HUES64 (cell line): Measurements from ENCODE around the gene ERFL.

Source experiments
- H3K27ac ChIP-seq: 2 replicates; pipeline ENCODE4 v1.7.0; 2013; ENCODE audit warnings: low read depth, low read length, inconsistent platforms
- H3K27me3 ChIP-seq: 2 replicates; pipeline ENCODE4 v1.6.1; 2013; ENCODE audit warnings: mild to moderate bottlenecking, low read length; ENCODE audit not compliant: insufficient read depth
- H3K36me3 ChIP-seq: 2 replicates; pipeline ENCODE4 v1.6.1; 2013; ENCODE audit warnings: mild to moderate bottlenecking, low read length; ENCODE audit not compliant: insufficient read depth
- H3K4me1 ChIP-seq: 2 replicates; pipeline ENCODE4 v1.6.1; 2013; ENCODE audit warnings: mild to moderate bottlenecking, low read length, moderate library complexity; ENCODE audit not compliant: insufficient read depth
- H3K4me3 ChIP-seq: 2 replicates; pipeline ENCODE4 v1.5.1; 2013; ENCODE audit warnings: mild to moderate bottlenecking, low read length, moderate library complexity
- H3K9ac ChIP-seq: 2 replicates; pipeline ENCODE4 v1.6.1; 2013; ENCODE audit warnings: mild to moderate bottlenecking, low read depth, low read length
- H3K9me3 ChIP-seq: 2 replicates; pipeline ENCODE4 v1.6.1; 2013; ENCODE audit warnings: low read depth, low read length; ENCODE audit not compliant: insufficient read depth
- WGBS: fragments of 150-250, 120-280 bp; methylation state at CpG from one replicate; pipeline ENCODE4 v1.1.7; 2013; ENCODE audit warnings: missing lambda C conversion rate; 5-methylcytosine and 5-hydroxymethylcytosine counted together

ERFL gene

DNA sequence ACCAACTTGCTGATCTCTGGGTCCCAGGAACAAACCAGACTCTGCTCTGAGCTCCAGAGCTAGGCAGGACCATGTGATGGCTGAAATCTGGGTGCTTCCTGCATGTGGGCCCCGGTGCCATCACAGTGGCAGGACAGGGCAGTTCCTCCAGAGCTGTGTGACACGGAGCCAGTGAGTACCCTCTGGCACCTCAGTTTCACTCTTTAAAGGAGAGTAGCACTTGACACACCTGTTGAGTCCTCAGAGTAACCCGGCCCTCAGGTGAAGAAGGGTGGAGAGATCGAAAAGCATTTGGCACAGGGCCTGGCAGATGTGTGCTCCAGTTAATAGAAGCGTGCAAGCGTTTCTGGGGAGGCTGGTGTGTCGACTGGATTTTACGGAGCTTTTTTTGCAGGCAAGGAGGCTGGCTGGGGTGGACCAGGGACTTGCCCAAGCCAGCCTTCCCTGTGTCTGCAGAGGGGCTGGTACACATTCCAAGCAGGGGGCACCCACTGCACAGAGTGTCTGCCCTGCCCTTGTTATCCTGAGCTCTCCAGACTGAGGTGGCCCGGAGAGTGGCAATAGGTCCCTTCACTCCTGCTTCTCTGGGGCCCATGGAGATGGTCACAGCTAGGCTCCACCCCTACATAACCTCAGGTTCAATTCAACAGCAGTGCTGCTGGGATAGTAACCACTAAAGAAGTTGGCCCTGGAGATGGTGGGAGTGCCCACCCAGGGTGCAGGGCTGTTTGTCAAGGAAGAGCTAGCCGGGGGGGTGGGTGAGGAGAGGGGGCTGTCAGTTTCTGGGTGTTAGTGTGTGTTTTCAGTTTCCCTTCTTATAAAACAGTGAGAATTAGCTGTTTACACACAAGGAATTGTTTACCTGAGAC lies 59.9 kb downstream of the ERFL start:
- Histone ChIP-seq H3K4me1 (no peaks in the 10 kb centered on the region; the same call in 1 of the 2 replicates), H3K27me3 (no peaks in the 10 kb centered on the region), H3K9me3 (no peaks in the 10 kb centered on the region), H3K36me3 (peaks cover 84% of the 10 kb centered on the region), H3K4me3 (no peak overlapping the region), H3K9ac (peak overlapping the region; percentile 60), H3K27ac (peak overlapping the region; percentile 70)
- WGBS = 93% methylated on average over 10 of the region's 10 CpGs

- H3K36me3 ChIP-seq = peaks cover 97% of the 10 kb centered on the region
- peaks cover 15% of the 10 kb centered on the region; the same call in 1 of the 2 replicates for H3K4me1 ChIP-seq
- H3K4me3 ChIP-seq = no peak overlapping the region
- H3K27me3 ChIP-seq = no peaks in the 10 kb centered on the region
- no peaks in the 10 kb centered on the region for H3K9me3 ChIP-seq
- WGBS = 98% methylated on average over 3 of the region's 3 CpGs
- H3K27ac ChIP-seq = peak overlapping the region; percentile 55
- 0 out of 2 replicates have a peak overlapping the region, but pooled peaks have one; percentile 4 for H3K9ac ChIP-seq
Measured at GRCh38 chr19:41866284-41866683, 62.0 kb downstream of the ERFL start.

- WGBS = 91% methylated on average over 5 of the region's 5 CpGs
- no peaks in the 10 kb centered on the region for H3K9me3 ChIP-seq
- peaks cover 20% of the 10 kb centered on the region for H3K4me1 ChIP-seq
- H3K27me3 ChIP-seq = no peaks in the 10 kb centered on the region
- H3K4me3 ChIP-seq = no peak overlapping the region
- H3K9ac ChIP-seq = peak overlapping the region; percentile 43; the same call in 1 of the 2 replicates
- H3K36me3 ChIP-seq = peaks cover 86% of the 10 kb centered on the region
- peak overlapping the region; percentile 48 for H3K27ac ChIP-seq
Measured at GRCh38 chr19:41864374-41864773, 63.9 kb downstream of the ERFL start.

DNA sequence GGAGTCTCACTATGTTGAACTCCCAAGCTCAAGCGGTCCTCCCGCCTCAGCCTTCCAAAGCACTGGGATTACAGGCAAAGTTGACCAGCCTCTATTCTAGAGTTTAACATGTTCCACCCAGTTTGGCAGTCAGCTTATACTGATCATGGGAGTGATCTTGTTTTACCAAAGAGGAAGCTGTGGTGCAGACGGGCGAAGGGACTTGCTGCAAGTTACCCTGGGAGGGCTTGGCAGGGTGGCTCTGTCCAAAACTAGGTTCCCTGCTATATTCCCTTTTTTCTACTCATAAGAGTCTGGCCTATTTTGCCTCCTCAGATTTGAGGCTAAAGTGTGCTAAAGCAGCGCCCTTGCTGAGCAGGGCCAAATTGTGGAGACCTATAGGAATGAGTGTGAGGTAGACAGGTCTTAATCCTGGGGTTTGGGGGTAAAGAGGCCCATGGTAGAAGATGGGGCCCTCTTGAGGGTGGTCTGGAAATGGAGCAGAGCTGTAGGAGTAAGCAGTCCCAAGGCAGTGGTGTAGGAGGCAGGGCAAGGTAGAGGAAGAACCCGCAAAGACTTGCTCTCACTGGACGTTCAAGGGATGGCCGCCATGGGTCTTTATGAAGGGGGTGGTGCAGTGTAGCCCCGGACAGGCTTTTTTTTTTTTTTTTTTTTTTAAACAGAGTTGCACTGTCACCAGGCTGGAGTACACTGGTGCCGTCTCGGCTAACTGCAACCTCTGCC lies 64.9 kb downstream of the ERFL start:
- peaks cover 25% of the 10 kb centered on the region for H3K4me1 ChIP-seq
- peak overlapping the region; percentile 100 for H3K9ac ChIP-seq
- no peak overlapping the region; the same call in 1 of the 2 replicates for H3K4me3 ChIP-seq
- no peaks in the 10 kb centered on the region for H3K27me3 ChIP-seq
- H3K9me3 ChIP-seq = no peaks in the 10 kb centered on the region
- peak overlapping the region; percentile 62 for H3K27ac ChIP-seq
- 95% methylated on average over 11 of the region's 11 CpGs for WGBS
- H3K36me3 ChIP-seq = peaks cover 76% of the 10 kb centered on the region

DNA sequence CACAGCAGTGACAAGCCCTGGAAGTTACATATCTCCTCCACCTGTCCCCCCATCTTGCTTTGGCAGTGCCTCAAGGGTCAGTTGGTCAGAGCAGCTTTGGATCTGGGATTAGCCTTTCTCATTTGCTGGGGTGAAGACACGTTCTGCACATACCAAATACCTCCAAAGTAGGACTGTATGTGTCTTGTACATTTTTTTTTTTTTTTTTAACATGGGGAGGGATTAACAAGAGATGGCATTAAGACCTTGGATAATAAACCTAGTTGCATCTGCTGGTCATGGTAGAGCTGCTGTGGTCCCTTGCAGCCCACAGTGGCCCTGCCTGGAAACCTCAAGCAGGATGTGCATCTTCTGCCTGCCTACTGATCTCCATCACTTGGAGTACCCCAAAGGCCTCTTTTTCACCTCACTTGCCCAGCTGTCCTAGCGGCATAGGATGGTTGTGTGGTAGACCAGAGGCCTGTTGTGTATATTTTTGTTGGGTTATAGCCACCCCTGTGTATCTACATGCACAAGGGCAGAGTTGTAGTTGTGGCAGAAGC lies 65.7 kb downstream of the ERFL start:
- H3K27me3 ChIP-seq = no peaks in the 10 kb centered on the region
- peak overlapping the region; percentile 86; the same call in 1 of the 2 replicates for H3K27ac ChIP-seq
- H3K4me1 ChIP-seq = peaks cover 25% of the 10 kb centered on the region
- no peaks in the 10 kb centered on the region for H3K9me3 ChIP-seq
- H3K9ac ChIP-seq = peak overlapping the region; percentile 100
- H3K4me3 ChIP-seq = peak overlapping the region; percentile 99; the same call in 1 of the 2 replicates
- 100% methylated on average over 1 of the region's 2 CpGs for WGBS
- H3K36me3 ChIP-seq = peaks cover 67% of the 10 kb centered on the region

DNA sequence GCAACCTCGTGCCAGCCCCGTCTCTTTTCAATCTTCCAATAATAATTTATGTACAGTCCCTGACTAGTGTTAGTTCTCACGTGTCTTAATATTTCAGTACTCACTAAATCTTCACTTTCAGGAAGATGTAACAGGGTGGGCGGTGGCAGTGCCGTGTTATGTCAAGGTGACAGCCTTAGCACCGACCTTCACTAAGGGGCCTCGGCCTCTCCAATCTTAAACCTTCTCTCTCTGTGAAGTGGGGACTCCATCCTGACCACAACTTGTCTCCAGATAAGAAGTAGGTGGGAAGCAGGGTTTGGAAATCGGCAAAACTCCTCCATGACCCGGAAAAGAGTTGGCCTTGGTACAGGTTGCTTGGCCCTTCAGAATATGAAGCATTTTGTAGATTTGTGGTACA lies 66.4 kb downstream of the ERFL start:
- H3K9me3 ChIP-seq = no peaks in the 10 kb centered on the region
- WGBS = 95% methylated on average over 9 of the region's 9 CpGs
- H3K27ac ChIP-seq = peak overlapping the region; percentile 86
- H3K4me1 ChIP-seq = peaks cover 25% of the 10 kb centered on the region
- H3K36me3 ChIP-seq = peaks cover 61% of the 10 kb centered on the region
- peak overlapping the region; percentile 99 for H3K4me3 ChIP-seq
- H3K9ac ChIP-seq = peak overlapping the region; percentile 100
- no peaks in the 10 kb centered on the region for H3K27me3 ChIP-seq

DNA sequence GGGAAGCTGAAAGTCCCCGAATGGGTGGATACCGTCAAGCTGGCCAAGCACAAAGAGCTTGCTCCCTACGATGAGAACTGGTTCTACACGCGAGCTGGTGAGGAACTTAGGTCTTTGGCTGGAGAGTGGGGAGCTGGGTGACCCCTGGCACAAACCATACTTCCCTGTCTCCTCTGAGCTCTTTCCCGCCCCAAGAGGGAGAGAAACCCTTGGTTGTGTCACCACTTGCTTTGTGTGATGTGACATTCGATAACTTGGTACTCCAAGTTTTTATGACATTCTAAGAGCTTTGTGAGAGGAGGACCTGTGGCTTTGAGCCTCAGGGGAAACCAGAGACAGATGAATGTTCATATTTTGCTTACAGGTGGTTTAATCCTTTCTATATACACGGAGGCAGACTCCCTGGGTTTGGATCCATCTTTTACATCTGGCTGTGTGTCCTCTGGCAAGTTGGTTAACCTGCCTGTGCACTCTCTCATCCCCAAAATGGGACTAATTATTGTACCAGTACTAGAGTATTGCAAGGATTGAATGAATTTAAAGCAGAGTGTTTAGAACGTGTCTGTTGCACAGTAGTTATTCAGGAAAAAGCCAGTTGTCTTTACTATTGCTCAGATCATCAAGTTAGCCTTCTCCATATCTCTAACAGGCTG lies 67.0 kb downstream of the ERFL start:
- Histone ChIP-seq H3K9me3 (no peaks in the 10 kb centered on the region), H3K27me3 (no peaks in the 10 kb centered on the region), H3K4me3 (peak overlapping the region; percentile 99), H3K9ac (peak overlapping the region; percentile 100), H3K36me3 (peaks cover 55% of the 10 kb centered on the region), H3K27ac (peak overlapping the region; percentile 86), H3K4me1 (peaks cover 25% of the 10 kb centered on the region)
- 46% methylated on average over 9 of the region's 9 CpGs for WGBS

- WGBS = 2% methylated on average over 45 of the region's 45 CpGs
- peaks cover 51% of the 10 kb centered on the region for H3K36me3 ChIP-seq
Measured at GRCh38 chr19:41860419-41861115, 67.7 kb downstream of the ERFL start.

GRCh38 chr19:41859618-41860418 lies 68.4 kb downstream of the ERFL start, which contains the start of gene RPS19:
TSS of gene RPS19 (plus strand) at chr19:41860255. CDS start at chr19:41860775, 520 bp downstream.
- H3K36me3 ChIP-seq = peaks cover 44% of the 10 kb centered on the region
- peak within 1 kb of the TSS; percentile 86 for H3K27ac ChIP-seq
- H3K4me1 ChIP-seq = peaks cover 25% of the 10 kb centered on the region
- no peaks in the 10 kb centered on the region for H3K9me3 ChIP-seq
- under 1% methylated on average over 76 of the region's 76 CpGs for WGBS
- peak within 1 kb of the TSS; percentile 99 for H3K4me3 ChIP-seq
- peak within 1 kb of the TSS; percentile 100 for H3K9ac ChIP-seq
- no peaks in the 10 kb centered on the region for H3K27me3 ChIP-seq

More at GRCh38 chr19:41860419-41861115, 67.7 kb downstream of the ERFL start:
- peak overlapping the region; percentile 99 for H3K4me3 ChIP-seq
- no peaks in the 10 kb centered on the region for H3K27me3 ChIP-seq
- no peaks in the 10 kb centered on the region for H3K9me3 ChIP-seq
- peak overlapping the region; percentile 100 for H3K9ac ChIP-seq
- H3K4me1 ChIP-seq = peaks cover 25% of the 10 kb centered on the region
- H3K27ac ChIP-seq = peak overlapping the region; percentile 86
